Gastrocnemius medialis (tissue), 4 donors: ENCODE measurements around the gene PGM2L1. TPM values are rescaled to one million over a fixed set of nuclear protein-coding genes. Genes with fewer than 3 reads are reported as not detected.

Experiments
- ATAC-seq, 2 donors: fragments of 150-250 bp; one replicate each; pipeline ENCODE4 v1.9.1; 2016
- DNase-seq, 2 donors: peaks; one replicate each; pipeline ENCODE4 v3.0.0-alpha.2; 2019
- H3K27ac ChIP-seq, 4 donors: fragments of 200-600 bp; sonication (generic); 1 replicate in 1 of 4; 2 replicates in 3 of 4; pipeline ENCODE4 v1.5.1; 2016 to 2018; ENCODE audit warnings: mild to moderate bottlenecking in 2 of 4, moderate library complexity in 1 of 4
- H3K27me3 ChIP-seq, 3 donors: fragments of 200-600 bp; sonication (generic) in 2 of 3; 1 replicate in 1 of 3; 2 replicates in 2 of 3; pipeline versions ENCODE4 v1.5.1 to v1.6.0; 2016 to 2019; ENCODE audit warnings: mild to moderate bottlenecking in 1 of 3, moderate library complexity in 1 of 3
- H3K36me3 ChIP-seq, 2 donors: fragments of 200-600 bp; sonication (generic) in 1 of 2; one replicate each; pipeline ENCODE4 v1.5.1; 2017 to 2018
- H3K4me1 ChIP-seq, 2 donors: fragments of 200-600 bp; sonication (generic) in 1 of 2; one replicate each; pipeline ENCODE4 v1.5.1; 2016 to 2017; ENCODE audit warnings: mild to moderate bottlenecking in 2 of 2
- H3K4me3 ChIP-seq, 4 donors: fragments of 200-600 bp; sonication (generic) in 3 of 4; 1 replicate in 1 of 4; 2 replicates in 3 of 4; pipeline ENCODE4 v1.5.1; 2016 to 2019; ENCODE audit warnings: mild to moderate bottlenecking in 2 of 4
- H3K9me3 ChIP-seq, 3 donors: fragments of 200-600 bp; sonication (generic) in 2 of 3; 1 replicate in 1 of 3; 2 replicates in 2 of 3; pipeline ENCODE4 v1.5.1; 2016 to 2019
- CTCF ChIP-seq, 5 experiments: fragments of 450-650 bp in 3 of 5; fragments of 200-600 bp in 2 of 5; sonication (generic) in 2 of 5; IDR thresholded peaks in 4 of 5; conservative IDR thresholded peaks in 1 of 5; 1 replicate in 4 of 5; 2 replicates in 1 of 5; pipeline ENCODE4 v1.5.1; 2016 to 2019; ENCODE audit warnings: antibody characterized with exemption in 5 of 5, mild to moderate bottlenecking in 3 of 5, moderate library complexity in 3 of 5
- POLR2A ChIP-seq, 2 donors: fragments of 450-650 bp; IDR thresholded peaks; one replicate each; pipeline ENCODE4 v1.6.1; 2017; ENCODE audit warnings: antibody characterized with exemption in 2 of 2, mild to moderate bottlenecking in 2 of 2, moderate library complexity in 2 of 2
- in situ Hi-C, 4 donors: fragments of 200-750 bp; cut with MboI; loops; one replicate each; pipeline versions ENCODE4 v1.15.0 to v1.8.0; 2017; ENCODE audit warnings: low sequenced_read_pairs in 4 of 4
- intact Hi-C: fragments of 100-400 bp; cut with DNase I; formaldehyde crosslinking; loops from one replicate; pipeline ENCODE4 v1.15.1; 2023; ENCODE audit warnings: low total_unique reads
- total RNA-seq, 4 donors: library from RNA; depleted of rRNA; stranded (reverse); fragments of >200 nt; gene quantifications; one replicate each; pipeline versions ENCODE4 v1.1.0 to v1.2.3, GENCODE V29; 2016

Gene PGM2L1
- total RNA-seq, 4 donors from 2014 or later = 3.7 to 9.7 (median 7.9) TPM

- no peak for ATAC-seq
- intact Hi-C loops (no loop called here), in situ Hi-C loops (no loop called here)
- TF ChIP-seq POLR2A (IDR thresholded peaks at IDR 0.05) (no peak), CTCF (IDR thresholded peaks at IDR 0.05 in 4 of 5, conservative IDR thresholded peaks at IDR 0.05 in 1 of 5) (no peak)
- no peaks in the 10 kb centered on the region for H3K36me3 ChIP-seq
- H3K27ac ChIP-seq = no peak overlapping the region
- no peak for DNase-seq
- H3K4me1 ChIP-seq = no peaks in the 10 kb centered on the region
- H3K9me3 ChIP-seq = no peaks in the 10 kb centered on the region
- no peak overlapping the region for H3K4me3 ChIP-seq
- no peaks in the 10 kb centered on the region for H3K27me3 ChIP-seq
Measured at GRCh38 chr11:74434528-74434927, 36.3 kb upstream of the PGM2L1 start.

- Histone ChIP-seq H3K27me3 (no peaks in the 10 kb centered on the region), H3K9me3 (no peaks in the 10 kb centered on the region), H3K27ac (no peak overlapping the region), H3K4me1 (no peaks in the 10 kb centered on the region), H3K4me3 (no peak overlapping the region), H3K36me3 (no peaks in the 10 kb centered on the region)
- in situ Hi-C loops (no loop called here), intact Hi-C loops (no loop called here)
- DNase-seq (no peak), ATAC-seq (no peak)
- no peak for TF ChIP-seq POLR2A (IDR thresholded peaks at IDR 0.05)
- TF ChIP-seq CTCF (IDR thresholded peaks at IDR 0.05 in 4 of 5, conservative IDR thresholded peaks at IDR 0.05 in 1 of 5) = no peak
Measured at GRCh38 chr11:74429205-74429604, 31.0 kb upstream of the PGM2L1 start.

- H3K4me3 ChIP-seq = no peak overlapping the region
- intact Hi-C loops (no loop called here), in situ Hi-C loops (no loop called here)
- no peaks in the 10 kb centered on the region for H3K4me1 ChIP-seq
- H3K36me3 ChIP-seq = no peaks in the 10 kb centered on the region
- TF ChIP-seq POLR2A (IDR thresholded peaks at IDR 0.05) = no peak
- no peak for TF ChIP-seq CTCF (IDR thresholded peaks at IDR 0.05 in 4 of 5, conservative IDR thresholded peaks at IDR 0.05 in 1 of 5)
- no peaks in the 10 kb centered on the region for H3K27me3 ChIP-seq
- no peak for DNase-seq
- H3K27ac ChIP-seq = no peak overlapping the region
- no peak for ATAC-seq
- H3K9me3 ChIP-seq = no peaks in the 10 kb centered on the region
Measured at GRCh38 chr11:74427384-74427886, 29.2 kb upstream of the PGM2L1 start.

GRCh38 chr11:74425100-74425499 is 26.9 kb upstream of the PGM2L1 start:
- Histone ChIP-seq H3K9me3 (no peaks in the 10 kb centered on the region), H3K4me1 (no peaks in the 10 kb centered on the region), H3K27ac (no peak overlapping the region), H3K27me3 (no peaks in the 10 kb centered on the region), H3K36me3 (no peaks in the 10 kb centered on the region), H3K4me3 (no peak overlapping the region)
- in situ Hi-C loops = no loop called here
- ATAC-seq (no peak), DNase-seq (no peak)
- intact Hi-C loops = no loop called here
- TF ChIP-seq POLR2A (IDR thresholded peaks at IDR 0.05) (no peak), CTCF (IDR thresholded peaks at IDR 0.05 in 4 of 5, conservative IDR thresholded peaks at IDR 0.05 in 1 of 5) (no peak)

- Histone ChIP-seq H3K9me3 (no peaks in the 10 kb centered on the region), H3K27me3 (no peaks in the 10 kb centered on the region), H3K4me1 (no peaks in the 10 kb centered on the region), H3K36me3 (no peaks in the 10 kb centered on the region), H3K27ac (peak overlapping the region; percentile 3 to 40 (median 23)), H3K4me3 (no peak overlapping the region)
- intact Hi-C loops (no loop called here), in situ Hi-C loops (no loop called here)
- ATAC-seq = peak; percentile 50 to 75
- TF ChIP-seq POLR2A (IDR thresholded peaks at IDR 0.05) (no peak), CTCF (IDR thresholded peaks at IDR 0.05 in 4 of 5, conservative IDR thresholded peaks at IDR 0.05 in 1 of 5) (no peak)
- no peak for DNase-seq
Measured at GRCh38 chr11:74418509-74418895, 20.3 kb upstream of the PGM2L1 start.
